HG02798 (cell line): ENCODE data around the gene TMEM232.

Source experiments
- ATAC-seq: cut with Tn5 transposase; IDR thresholded peaks from one replicate; pipeline ENCODE4 v1.9.1; 2021; ENCODE audit warnings: mild to moderate bottlenecking; ENCODE audit not compliant: unreplicated experiment, poor library complexity

The TMEM232 gene

GRCh38 chr5:110638970-110639902 lies 87.2 kb downstream of the TMEM232 start:
- no peak for ATAC-seq

GRCh38 chr5:110634475-110634874 lies 92.0 kb downstream of the TMEM232 start:
- peak; percentile 60 for ATAC-seq

GRCh38 chr5:110631236-110631635 lies 95.2 kb downstream of the TMEM232 start:
- no peak for ATAC-seq

GRCh38 chr5:110630350-110630749 lies 96.1 kb downstream of the TMEM232 start:
- no peak for ATAC-seq

GRCh38 chr5:110625376-110625999 lies 101.0 kb downstream of the TMEM232 start:
- no peak for ATAC-seq

GRCh38 chr5:110623874-110624273 lies 102.6 kb downstream of the TMEM232 start:
- no peak for ATAC-seq

- no peak for ATAC-seq
These were observed 107.5 kb downstream of the TMEM232 start for GRCh38 chr5:110618941-110619340.

GRCh38 chr5:110616009-110616408 lies 110.5 kb downstream of the TMEM232 start:
- ATAC-seq, result no peak

- no peak for ATAC-seq
These were observed 113.7 kb downstream of the TMEM232 start for GRCh38 chr5:110612794-110613247.

- ATAC-seq, result no peak
These were observed 114.7 kb downstream of the TMEM232 start for GRCh38 chr5:110611817-110612216.

- ATAC-seq, result no peak
These were observed 131.6 kb downstream of the TMEM232 start for GRCh38 chr5:110594866-110595265.

- ATAC-seq, result peak; percentile 69
These were observed 136.3 kb downstream of the TMEM232 start for GRCh38 chr5:110590187-110590586.

- no peak for ATAC-seq
These were observed 138.0 kb downstream of the TMEM232 start for GRCh38 chr5:110588286-110588980.

- no peak for ATAC-seq
These were observed 145.8 kb downstream of the TMEM232 start for GRCh38 chr5:110580625-110581024.

GRCh38 chr5:110572729-110573128 lies 153.7 kb downstream of the TMEM232 start:
- no peak for ATAC-seq

GRCh38 chr5:110562191-110562590 lies 164.3 kb downstream of the TMEM232 start:
- ATAC-seq, result no peak

GRCh38 chr5:110561510-110561909 lies 165.0 kb downstream of the TMEM232 start:
- no peak for ATAC-seq

- no peak for ATAC-seq
These were observed 177.2 kb downstream of the TMEM232 start for GRCh38 chr5:110549301-110549700.

- ATAC-seq, result no peak
These were observed 178.3 kb downstream of the TMEM232 start for GRCh38 chr5:110548171-110548570.

GRCh38 chr5:110547495-110547894 lies 179.0 kb downstream of the TMEM232 start:
- ATAC-seq, result no peak

GRCh38 chr5:110545716-110546115 lies 180.8 kb downstream of the TMEM232 start:
- ATAC-seq, result no peak
